Skin epidermis (tissue), 12 donors: ENCODE data around the gene AGBL2.
"Not testable (repeated sequence)": the region's sequence is repeated elsewhere in the genome, so short reads cannot be mapped to it uniquely, and the experiment has no call there.

Source experiments
- H3K27ac ChIP-seq, 21 experiments: fragments of 200-600 bp; sonication (generic) in 11 of 21; one replicate each; pipeline ENCODE4 v1.5.0; 2020; ENCODE audit warnings: mild to moderate bottlenecking in 3 of 21, inconsistent platforms in 2 of 21, moderate library complexity in 2 of 21
- H3K4me3 ChIP-seq, 7 experiments: fragments of 200-600 bp; sonication (generic) in 2 of 7; one replicate each; pipeline ENCODE4 v1.5.0; 2020; ENCODE audit warnings: inconsistent platforms in 2 of 7, mild to moderate bottlenecking in 2 of 7, moderate library complexity in 1 of 7

Gene AGBL2, protein sequence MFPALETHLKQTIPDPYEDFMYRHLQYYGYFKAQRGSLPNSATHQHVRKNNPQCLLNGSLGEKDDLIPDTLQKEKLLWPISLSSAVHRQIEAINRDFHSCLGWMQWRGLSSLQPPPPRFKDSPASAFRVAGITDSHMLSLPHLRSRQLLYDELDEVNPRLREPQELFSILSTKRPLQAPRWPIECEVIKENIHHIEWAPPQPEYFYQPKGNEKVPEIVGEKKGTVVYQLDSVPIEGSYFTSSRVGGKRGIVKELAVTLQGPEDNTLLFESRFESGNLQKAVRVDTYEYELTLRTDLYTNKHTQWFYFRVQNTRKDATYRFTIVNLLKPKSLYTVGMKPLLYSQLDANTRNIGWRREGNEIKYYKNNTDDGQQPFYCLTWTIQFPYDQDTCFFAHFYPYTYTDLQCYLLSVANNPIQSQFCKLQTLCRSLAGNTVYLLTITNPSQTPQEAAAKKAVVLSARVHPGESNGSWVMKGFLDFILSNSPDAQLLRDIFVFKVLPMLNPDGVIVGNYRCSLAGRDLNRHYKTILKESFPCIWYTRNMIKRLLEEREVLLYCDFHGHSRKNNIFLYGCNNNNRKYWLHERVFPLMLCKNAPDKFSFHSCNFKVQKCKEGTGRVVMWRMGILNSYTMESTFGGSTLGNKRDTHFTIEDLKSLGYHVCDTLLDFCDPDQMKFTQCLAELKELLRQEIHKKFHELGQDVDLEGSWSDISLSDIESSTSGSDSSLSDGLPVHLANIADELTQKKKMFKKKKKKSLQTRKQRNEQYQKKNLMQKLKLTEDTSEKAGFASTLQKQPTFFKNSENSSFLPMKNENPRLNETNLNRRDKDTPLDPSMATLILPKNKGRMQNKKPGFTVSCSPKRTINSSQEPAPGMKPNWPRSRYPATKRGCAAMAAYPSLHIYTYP

DNA sequence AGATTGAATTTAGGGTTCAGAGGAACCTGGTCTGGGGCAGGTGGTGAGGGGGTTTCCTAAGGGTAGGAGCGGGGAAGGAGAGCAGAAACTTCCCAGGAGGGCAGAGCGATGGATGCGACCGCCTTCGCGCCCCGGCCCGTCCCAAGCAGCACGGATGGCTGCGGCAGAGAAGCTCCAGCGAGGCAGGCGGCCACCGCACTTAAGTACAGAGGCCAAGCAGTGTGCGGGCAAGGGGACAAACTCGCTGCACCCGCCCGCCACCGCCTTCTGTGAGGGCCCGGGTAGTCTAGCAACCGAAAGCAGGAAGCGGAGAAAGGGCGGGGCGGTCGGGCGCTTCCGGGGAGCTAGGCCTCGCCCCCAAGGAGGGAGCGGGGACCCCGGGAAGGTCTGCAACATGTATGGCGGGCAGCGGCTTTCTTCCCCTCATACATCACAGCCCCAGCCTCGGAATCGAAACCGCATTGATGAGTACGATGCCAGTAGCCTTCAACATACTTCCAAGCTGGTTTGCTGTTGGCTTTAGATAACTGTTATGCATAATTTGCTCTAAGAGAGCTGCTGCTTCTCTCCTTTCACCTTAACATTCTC is at the start of gene AGBL2:
Gene AGBL2, minus strand, starts transcription at position 288 of the 588 bp plus-strand sequence. CDS start 719 bp downstream, outside the sequence.
- Histone ChIP-seq H3K27ac (peak within 1 kb of the TSS; percentile 42 to 95 (median 83)), H3K4me3 (peak within 1 kb of the TSS; percentile 45 to 80 (median 63))

DNA sequence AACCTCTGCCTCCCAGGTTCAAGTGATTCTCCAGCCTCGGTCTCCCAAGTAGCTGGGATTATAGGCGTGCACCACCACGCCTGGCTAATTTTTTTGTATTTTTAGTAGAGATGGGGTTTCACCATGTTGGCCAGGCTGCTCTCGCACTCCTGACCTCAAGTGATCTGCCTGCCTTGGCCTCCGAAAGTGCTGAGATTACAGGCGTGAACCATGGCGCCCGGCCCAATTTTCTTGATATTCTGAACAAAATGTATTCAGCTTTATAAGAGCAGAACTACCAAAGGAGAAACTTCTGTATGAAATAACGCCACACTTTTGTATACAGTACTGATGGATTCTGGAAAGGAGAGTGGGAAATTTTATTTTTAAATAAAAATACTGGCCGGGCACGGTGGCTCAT is 44.1 kb upstream of the AGBL2 start:
- not testable (repeated sequence) for H3K27ac ChIP-seq, H3K4me3 ChIP-seq

DNA sequence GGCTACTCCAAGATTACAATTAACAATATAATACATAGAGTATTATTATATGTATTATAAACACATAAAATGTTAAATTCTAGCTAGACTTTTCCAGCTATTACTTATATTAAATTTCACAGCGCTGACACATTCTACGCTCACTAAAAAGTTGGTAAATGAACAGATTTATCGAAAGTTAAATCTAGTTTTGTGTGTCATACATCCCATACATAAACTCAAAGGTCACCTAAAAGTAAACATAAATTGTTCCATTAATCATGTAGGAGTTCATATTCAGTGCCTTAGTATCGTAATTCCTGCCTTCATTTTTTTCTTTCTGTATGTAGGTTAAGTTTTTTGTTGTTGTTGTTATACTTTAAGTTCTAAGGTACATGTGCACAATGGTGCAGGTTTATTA is 41.0 kb upstream of the AGBL2 start:
- no peak overlapping the region for H3K4me3 ChIP-seq
- H3K27ac ChIP-seq = no peak overlapping the region

DNA sequence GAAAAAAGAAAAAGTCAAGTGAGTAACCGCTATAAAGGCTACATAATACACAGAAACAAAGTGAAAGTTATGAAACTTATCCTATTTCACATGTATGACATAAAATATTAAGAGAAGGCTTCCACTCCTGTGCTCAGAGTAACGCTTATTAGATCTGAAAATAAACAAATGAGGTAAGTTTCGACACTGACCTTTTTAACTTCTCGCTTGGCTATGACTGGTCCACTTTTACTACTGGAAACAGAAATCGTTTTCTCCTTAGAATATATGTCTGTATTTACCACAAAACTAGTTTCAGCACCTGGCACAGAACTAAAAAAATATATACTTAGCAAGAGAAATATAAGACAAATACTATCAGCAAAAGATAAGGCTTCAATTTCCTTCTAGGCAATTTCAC is 35.6 kb upstream of the AGBL2 start:
- H3K27ac ChIP-seq = no peak overlapping the region
- H3K4me3 ChIP-seq = no peak overlapping the region

DNA sequence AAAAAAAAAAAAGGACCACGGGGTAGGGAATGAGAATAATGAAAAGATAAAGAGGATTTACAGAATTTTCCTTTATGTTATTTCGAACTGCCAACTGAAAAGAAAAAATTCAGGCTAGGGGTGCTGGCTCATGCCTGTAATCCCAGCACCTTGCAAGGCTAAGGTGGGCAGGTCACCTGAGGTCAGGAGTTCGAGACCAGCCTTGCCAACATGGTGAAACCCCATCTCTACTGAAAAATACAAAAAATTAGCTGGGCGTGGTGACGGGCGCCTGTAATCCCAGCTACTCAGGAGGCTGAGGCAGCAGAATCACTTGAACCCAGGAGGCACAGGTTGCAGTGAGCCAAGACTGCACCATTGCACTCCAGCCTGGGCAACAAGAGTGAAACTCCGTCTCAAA is 27.3 kb upstream of the AGBL2 start:
- not testable (repeated sequence) for H3K4me3 ChIP-seq, H3K27ac ChIP-seq

DNA sequence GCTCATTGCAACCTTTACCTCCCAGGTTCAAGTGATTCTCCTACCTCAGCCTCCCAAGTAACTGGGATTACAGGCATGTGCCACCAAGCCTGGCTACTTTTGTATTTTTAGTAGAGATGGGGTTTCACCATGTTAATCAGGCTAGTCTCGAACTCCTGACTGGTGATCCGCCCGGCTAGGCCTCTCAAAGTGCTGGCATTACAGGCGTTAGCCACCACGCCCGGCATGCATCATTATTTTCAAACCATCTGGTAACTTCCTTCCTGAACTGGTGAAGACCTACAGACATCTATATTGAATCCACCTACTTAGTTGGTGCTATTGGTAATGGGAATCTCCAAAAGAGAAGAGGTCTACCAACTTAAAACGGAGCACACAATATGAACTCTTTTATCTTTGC is 22.6 kb upstream of the AGBL2 start:
- H3K27ac ChIP-seq, H3K4me3 ChIP-seq: not testable (repeated sequence)

DNA sequence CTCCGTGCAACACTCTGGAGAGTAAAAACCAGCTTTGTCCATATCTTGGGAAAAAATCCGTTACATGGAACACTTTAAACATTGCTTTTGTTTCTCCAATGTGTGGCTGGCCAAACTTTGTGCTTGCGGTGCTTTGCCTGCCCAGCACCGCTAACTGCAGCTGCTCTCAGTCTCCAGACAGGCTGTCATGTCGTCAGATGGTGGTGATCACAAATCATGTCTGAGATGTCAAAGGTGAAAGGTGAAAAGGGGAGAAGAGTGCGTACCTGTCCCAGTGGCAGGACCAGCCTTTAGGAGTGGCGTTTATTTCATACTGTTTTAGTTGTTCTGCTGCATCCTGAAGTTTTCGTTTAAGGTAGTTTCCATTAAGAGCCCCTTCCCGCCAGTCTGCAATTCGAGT is 17.1 kb upstream of the AGBL2 start:
- Histone ChIP-seq H3K4me3 (no peak overlapping the region), H3K27ac (no peak overlapping the region)

DNA sequence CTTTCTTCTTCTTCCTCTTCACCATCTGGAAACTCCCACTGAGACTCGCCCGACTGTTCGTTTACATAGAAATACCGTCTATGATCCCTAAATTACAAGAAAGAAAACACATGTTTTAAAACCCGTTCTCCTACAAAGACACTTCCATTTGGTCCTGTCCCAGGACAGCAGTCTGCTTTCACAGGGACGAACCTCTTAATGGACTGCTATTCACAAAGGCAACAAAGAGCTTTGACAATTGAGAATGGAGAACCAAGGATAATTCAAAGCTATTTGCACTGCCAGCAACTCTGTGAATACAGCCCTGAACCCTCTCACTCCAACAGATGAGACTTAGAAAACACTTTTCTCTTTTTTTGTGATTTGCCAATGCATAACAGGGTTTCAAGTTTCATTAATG is 16.3 kb upstream of the AGBL2 start:
- no peak overlapping the region for H3K4me3 ChIP-seq
- H3K27ac ChIP-seq = no peak overlapping the region

DNA sequence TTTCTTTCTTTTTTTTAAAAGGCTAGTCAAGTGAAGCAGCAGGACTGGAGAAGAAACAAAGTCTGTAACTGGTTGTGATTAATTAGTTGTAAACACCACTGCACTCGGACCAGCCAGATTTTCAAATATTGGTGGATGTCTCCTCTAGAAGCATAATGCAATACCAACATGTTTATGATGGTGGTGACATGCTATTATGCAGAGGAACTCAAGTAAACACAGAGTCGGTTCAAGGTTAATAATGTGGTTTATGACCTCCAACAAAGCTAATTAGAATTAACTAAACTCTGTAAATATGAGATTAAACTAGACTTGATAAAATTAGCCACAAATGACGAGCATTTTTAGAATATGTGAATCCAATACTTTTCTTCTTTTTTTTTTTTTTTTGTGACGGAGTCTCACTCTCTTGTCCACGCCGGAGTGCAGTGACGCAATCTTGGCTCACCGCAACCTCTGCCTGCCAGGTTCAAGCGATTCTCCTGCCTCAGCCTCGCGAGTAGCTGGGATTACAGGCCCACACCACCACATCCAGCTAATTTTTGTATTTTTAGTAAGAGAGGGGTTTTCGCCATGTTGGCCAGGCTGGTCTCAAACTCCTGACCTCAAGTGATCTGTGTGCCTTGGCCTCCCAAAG is 11.8 kb upstream of the AGBL2 start:
- Histone ChIP-seq H3K4me3 (no peak overlapping the region), H3K27ac (no peak overlapping the region)

DNA sequence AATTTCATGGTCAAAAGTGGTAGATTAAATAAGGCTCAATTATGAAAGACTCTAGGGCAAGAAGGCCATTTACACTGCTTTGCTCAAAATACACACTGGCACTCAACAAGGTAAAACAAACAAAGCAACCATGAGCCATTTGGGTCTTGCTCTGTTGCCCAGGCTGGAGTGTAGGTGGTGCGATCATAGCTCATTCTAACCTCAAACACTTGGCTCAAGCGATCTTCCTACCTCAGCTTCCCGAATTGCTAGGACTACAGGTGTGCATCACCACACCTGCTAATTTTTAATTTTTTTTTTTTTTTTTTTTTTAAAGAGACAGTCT is 10.9 kb upstream of the AGBL2 start:
- Histone ChIP-seq H3K4me3 (no peak overlapping the region), H3K27ac (no peak overlapping the region)

DNA sequence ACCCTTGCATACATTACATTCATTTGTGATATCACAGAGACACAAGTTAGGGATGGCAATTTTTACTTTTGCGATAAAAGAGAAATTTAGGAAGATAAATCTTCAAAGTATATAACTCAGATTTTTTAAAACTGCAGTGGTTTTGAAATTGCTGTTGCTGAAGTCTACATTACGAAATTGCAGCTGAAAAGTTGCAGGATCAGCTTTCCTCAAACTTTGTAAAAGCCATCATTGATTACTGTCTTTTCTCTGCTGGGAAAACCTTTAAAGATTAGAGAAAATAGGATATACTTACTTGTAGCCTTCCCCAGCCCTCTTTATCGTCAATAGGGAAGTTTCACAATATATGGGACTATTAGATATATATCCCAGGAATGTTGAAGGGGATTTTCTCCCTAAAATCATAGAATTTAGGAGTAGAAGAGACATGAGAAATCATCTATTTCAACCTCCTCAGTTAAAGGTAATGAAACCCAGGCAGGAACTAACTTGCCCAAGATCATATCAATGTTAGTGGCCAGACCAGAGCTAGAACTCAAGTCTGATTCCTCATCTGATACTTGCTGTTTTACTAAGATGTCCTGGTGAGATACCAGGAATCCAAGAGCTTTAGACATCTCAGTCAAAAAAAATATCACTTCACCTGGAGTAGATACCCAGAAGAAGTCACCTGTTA is 10.4 kb upstream of the AGBL2 start:
- no peak overlapping the region for H3K4me3 ChIP-seq
- no peak overlapping the region for H3K27ac ChIP-seq

DNA sequence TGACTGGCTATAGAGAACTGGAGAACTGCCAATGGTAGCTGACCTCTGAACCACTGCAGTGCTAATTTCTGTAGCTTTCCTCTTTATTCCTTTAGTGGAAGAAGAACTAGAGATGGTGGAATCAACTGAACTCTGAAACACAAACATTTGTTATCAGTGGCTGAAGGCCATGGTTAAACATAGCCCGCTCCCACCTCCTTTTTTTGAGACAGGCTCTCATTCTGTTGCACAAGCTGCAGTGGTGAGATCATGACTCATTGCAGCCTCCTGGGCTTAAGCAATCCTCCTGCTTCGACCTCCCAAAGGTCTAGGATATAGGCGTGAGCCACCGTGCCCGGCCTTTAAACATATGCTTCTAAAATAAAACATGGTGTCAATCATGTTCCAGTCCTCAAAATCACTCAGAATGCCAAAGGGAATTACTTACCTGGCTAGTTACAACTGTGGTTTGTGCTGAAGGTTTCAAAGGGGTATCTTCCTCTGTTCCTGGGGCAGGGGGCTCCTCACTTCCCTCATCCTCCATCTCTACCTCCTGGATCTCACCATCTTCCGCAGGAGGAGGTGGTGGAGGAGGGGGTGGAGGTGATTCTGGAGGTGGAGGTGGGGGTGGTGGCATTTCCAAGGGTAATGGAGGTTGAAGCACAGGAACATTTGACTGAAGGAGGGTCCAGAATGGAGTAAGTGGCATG is 9.0 kb upstream of the AGBL2 start:
- H3K4me3 ChIP-seq = no peak overlapping the region
- H3K27ac ChIP-seq = no peak overlapping the region

DNA sequence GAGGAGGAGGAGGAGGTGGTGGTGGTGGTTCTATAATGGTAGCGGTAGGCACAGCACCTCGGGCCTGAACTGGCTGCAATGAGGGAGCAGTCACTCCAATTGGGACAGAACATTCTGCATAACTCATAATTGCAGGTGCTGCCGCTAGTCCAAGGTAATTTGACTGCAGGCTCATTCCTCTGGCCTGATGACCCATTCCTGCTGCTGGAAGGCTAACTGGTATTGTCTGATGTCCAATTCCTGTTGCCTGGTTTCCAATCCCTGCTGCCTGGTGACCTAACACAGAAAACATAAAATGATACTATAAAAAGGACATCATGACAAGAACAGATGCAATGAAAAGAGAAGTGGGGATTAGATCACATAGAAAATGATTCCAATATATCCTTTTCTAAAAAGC is 7.9 kb upstream of the AGBL2 start:
- H3K4me3 ChIP-seq = no peak overlapping the region
- H3K27ac ChIP-seq = no peak overlapping the region

DNA sequence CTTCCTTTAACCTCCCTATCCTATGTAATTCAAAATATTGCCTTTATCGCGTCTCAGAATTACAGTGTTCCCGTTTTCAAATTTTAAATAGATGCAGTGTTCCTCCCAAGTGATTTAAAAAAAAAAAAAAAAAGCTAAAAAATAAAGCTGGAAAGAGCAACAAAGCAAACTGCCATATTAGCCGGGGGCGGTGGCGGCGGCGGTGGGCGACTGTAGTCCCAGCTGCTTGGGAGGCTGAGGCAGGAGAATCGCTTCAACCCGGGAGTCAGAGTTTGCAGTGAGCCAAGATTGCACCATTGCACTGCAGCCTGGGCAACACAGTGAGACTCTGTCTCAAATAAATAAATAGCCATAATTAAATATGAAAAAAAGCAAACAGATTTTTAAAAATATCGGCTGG is 5.5 kb upstream of the AGBL2 start:
- no peak overlapping the region for H3K27ac ChIP-seq
- H3K4me3 ChIP-seq = no peak overlapping the region

DNA sequence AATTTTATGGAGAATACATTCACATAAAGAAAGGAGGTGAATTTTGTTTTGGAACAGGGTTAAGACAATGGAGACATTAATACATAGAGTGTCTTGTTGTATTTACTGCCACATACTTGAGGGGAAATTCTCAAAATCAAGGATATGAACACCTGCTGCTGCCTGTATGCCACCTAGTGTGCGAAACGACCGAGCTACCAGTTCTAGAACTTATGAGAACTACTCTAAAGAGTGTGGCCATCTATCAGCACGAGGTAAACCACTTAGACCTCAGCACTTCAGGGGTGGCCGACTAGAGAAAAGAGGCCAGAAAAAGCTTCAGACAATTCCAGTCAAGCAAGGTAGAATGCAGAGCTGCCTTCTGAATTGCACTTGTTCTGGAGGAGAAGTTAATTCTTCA is 1.5 kb upstream of the AGBL2 start:
- H3K27ac ChIP-seq = no peak overlapping the region
- no peak overlapping the region for H3K4me3 ChIP-seq

DNA sequence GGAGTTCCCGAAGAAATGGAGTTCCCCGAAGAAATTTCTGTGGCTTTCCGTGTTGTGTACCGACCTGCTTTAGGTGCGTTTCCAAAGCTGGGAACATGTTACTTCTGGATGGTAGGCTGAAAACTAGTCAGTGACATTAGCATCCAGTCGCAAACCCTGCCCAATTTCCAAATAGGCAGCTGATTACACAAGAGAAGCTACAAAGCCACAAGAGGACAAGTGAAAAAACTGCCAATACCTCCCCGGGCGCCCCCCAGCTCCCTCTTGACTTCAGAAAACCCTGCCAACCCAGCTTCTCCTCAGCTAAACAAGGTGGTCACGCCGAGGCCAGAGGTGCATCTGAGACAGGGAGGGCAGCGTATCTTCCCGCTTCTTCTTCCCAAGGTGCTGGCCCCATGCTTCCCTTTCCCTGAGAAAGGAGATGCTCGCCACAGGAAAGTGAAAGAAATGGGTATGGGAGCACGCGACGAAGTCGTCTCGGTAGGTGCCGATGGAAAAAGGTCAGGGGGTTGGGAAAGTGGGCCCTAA is 551 bp downstream of the AGBL2 start:
- Histone ChIP-seq H3K27ac (peak overlapping the region; percentile 42 to 95 (median 83)), H3K4me3 (peak overlapping the region; percentile 45 to 80 (median 63))

DNA sequence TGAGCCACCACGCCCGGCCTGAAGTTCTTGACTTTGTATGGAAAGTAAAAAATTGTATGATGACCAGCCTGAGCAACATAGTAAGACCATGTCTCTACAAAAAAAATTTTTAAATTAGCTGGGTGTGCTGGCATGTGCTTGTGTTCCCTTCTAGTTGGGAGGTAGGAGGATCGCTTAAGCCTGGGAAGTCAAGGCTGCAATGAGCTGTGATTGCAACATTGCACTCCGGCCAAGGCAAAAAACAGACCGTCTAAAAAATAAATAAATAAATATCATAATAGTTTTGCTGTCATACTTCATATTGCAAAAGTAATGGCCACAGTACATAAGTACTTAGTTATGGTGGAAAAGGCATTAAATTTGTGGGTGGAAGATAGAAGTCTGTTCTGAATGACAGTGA is 3.4 kb downstream of the AGBL2 start:
- Histone ChIP-seq H3K27ac (no peak overlapping the region), H3K4me3 (no peak overlapping the region)

DNA sequence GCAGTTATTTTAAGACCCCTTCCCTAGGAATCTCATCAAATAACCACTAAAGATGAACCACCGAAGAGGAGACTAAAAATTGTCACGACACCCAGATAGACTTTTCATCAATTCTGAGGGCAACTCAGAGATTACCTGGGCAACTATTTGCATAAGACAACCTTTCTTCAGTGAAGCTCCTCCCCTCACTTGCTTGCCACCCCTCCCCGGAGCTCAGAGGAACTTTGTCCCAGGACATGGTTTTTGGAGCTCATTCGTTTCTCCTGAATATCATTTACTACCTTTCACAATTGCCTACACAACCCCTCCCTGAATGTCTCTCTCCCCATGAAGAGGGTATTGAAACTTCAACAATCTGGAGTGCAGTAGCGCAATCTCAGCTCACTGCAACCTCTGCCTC is 3.9 kb downstream of the AGBL2 start:
- H3K27ac ChIP-seq = no peak overlapping the region
- no peak overlapping the region for H3K4me3 ChIP-seq

DNA sequence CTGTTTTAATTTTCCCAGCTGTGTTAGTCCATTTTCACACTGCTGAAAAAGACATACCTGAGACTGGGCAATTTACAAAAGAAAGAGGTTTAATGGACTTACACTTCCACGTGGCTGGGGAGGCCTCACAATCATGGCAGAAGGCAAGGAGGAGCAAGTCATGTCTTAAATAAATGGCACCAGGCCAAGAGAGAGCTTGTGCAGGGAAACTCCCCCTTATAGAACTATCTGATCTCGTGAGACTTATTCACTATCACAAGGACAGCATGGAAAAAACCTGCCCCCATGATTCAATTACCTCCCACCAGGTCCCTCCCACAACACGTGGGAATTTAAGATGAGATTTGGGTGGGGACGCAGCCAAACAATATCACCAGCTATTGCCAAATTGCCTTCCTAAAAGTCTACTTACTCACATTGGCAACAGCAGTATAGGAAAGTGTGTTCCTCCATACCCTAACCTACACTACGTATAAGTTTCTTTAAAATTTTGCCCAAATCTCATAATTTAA is 7.8 kb downstream of the AGBL2 start:
- H3K27ac ChIP-seq, H3K4me3 ChIP-seq: not testable (repeated sequence)
